Measurements from ENCODE around the gene CCL26. TPM values are rescaled to one million over a fixed set of nuclear protein-coding genes. Genes with fewer than 3 reads are reported as not detected.

The CCL26 gene
- total and polyA plus RNA-seq, 2 experiments from 2014 or later: 3.0 to 18.4 TPM

DNA sequence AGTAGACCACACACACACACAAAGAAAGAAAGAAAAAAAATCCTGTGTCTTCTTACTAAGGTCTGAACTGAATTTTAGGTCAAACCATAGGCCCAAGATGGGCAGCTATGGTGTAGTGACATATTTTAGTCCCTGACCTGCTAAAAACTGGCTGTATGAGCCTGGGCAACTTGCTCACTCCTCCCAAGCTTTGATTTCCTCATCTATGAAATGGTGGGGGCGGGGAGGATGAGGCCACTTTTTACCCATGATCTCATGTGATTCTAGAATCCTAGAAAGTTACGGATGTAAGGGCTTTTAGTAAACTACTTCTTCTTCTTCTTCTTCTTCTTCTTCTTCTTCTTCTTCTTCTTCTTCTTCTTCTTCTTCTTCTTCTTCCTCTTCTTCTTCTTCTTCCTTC, 47.7 kb upstream of the CCL26 start:
- Histone ChIP-seq H2AFZ (no peak overlapping the region), H3K27me3 (ENCODE audit: insufficient read depth) (no peaks in the 10 kb centered on the region), H3K4me2 (no peak overlapping the region), H3K4me3 (no peak overlapping the region), H4K20me1 (replicated peaks; ENCODE audit: insufficient read depth) (no peaks in the 10 kb centered on the region), H3F3A (replicated peaks; ENCODE audit: low read depth) (no peaks in the 10 kb centered on the region), H3K9me2 (ENCODE audit: insufficient read depth) (peaks cover 8% of the 10 kb centered on the region; the same call in 1 of the 2 replicates), H3K79me2 (replicated peaks; ENCODE audit: insufficient read depth) (no peaks in the 10 kb centered on the region), H3K27ac (ENCODE audit: low read depth) (no peak overlapping the region), H3K36me3 (ENCODE audit: insufficient read depth) (no peaks in the 10 kb centered on the region), H3K4me1 (ENCODE audit: insufficient read depth) (no peaks in the 10 kb centered on the region)
- Mint-ChIP-seq H3K27ac (no peak overlapping the region), H3K27me3 (ENCODE audit: insufficient read depth, low read depth, poor library complexity) (peaks cover 10% of the 10 kb centered on the region), H3K4me1 (no peaks in the 10 kb centered on the region), H3K36me3 (ENCODE audit: low read depth) (no peaks in the 10 kb centered on the region), H3K9me3 (peaks cover 9% of the 10 kb centered on the region), H3K4me3 (no peak overlapping the region)
- no peak for TF ChIP-seq ZNF331 (CRISPR knock-in tag; IDR thresholded peaks at IDR 0.05; ENCODE audit: low read depth)
- TF ChIP-seq POLR2AphosphoS5 (IDR thresholded peaks at IDR 0.05; ENCODE audit: low read depth): no peak
- TF ChIP-seq, protein P1, sequence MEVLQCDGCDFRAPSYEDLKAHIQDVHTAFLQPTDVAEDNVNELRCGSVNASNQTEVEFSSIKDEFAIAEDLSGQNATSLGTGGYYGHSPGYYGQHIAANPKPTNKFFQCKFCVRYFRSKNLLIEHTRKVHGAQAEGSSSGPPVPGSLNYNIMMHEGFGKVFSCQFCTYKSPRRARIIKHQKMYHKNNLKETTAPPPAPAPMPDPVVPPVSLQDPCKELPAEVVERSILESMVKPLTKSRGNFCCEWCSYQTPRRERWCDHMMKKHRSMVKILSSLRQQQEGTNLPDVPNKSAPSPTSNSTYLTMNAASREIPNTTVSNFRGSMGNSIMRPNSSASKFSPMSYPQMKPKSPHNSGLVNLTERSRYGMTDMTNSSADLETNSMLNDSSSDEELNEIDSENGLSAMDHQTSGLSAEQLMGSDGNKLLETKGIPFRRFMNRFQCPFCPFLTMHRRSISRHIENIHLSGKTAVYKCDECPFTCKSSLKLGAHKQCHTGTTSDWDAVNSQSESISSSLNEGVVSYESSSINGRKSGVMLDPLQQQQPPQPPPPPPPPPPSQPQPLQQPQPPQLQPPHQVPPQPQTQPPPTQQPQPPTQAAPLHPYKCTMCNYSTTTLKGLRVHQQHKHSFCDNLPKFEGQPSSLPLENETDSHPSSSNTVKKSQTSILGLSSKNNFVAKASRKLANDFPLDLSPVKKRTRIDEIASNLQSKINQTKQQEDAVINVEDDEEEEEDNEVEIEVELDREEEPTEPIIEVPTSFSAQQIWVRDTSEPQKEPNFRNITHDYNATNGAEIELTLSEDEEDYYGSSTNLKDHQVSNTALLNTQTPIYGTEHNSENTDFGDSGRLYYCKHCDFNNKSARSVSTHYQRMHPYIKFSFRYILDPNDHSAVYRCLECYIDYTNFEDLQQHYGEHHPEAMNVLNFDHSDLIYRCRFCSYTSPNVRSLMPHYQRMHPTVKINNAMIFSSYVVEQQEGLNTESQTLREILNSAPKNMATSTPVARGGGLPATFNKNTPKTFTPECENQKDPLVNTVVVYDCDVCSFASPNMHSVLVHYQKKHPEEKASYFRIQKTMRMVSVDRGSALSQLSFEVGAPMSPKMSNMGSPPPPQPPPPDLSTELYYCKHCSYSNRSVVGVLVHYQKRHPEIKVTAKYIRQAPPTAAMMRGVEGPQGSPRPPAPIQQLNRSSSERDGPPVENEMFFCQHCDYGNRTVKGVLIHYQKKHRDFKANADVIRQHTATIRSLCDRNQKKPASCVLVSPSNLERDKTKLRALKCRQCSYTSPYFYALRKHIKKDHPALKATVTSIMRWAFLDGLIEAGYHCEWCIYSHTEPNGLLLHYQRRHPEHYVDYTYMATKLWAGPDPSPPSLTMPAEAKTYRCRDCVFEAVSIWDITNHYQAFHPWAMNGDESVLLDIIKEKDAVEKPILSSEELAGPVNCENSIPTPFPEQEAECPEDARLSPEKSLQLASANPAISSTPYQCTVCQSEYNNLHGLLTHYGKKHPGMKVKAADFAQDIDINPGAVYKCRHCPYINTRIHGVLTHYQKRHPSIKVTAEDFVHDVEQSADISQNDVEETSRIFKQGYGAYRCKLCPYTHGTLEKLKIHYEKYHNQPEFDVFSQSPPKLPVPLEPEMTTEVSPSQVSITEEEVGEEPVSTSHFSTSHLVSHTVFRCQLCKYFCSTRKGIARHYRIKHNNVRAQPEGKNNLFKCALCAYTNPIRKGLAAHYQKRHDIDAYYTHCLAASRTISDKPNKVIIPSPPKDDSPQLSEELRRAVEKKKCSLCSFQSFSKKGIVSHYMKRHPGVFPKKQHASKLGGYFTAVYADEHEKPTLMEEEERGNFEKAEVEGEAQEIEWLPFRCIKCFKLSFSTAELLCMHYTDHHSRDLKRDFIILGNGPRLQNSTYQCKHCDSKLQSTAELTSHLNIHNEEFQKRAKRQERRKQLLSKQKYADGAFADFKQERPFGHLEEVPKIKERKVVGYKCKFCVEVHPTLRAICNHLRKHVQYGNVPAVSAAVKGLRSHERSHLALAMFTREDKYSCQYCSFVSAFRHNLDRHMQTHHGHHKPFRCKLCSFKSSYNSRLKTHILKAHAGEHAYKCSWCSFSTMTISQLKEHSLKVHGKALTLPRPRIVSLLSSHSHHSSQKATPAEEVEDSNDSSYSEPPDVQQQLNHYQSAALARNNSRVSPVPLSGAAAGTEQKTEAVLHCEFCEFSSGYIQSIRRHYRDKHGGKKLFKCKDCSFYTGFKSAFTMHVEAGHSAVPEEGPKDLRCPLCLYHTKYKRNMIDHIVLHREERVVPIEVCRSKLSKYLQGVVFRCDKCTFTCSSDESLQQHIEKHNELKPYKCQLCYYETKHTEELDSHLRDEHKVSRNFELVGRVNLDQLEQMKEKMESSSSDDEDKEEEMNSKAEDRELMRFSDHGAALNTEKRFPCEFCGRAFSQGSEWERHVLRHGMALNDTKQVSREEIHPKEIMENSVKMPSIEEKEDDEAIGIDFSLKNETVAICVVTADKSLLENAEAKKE (CRISPR knock-in tag; IDR thresholded peaks at IDR 0.05): no peak
- no peak for TF ChIP-seq CREB1 (CRISPR knock-in tag; IDR thresholded peaks at IDR 0.05; ENCODE audit: low read depth)
- TF ChIP-seq, protein P2, sequence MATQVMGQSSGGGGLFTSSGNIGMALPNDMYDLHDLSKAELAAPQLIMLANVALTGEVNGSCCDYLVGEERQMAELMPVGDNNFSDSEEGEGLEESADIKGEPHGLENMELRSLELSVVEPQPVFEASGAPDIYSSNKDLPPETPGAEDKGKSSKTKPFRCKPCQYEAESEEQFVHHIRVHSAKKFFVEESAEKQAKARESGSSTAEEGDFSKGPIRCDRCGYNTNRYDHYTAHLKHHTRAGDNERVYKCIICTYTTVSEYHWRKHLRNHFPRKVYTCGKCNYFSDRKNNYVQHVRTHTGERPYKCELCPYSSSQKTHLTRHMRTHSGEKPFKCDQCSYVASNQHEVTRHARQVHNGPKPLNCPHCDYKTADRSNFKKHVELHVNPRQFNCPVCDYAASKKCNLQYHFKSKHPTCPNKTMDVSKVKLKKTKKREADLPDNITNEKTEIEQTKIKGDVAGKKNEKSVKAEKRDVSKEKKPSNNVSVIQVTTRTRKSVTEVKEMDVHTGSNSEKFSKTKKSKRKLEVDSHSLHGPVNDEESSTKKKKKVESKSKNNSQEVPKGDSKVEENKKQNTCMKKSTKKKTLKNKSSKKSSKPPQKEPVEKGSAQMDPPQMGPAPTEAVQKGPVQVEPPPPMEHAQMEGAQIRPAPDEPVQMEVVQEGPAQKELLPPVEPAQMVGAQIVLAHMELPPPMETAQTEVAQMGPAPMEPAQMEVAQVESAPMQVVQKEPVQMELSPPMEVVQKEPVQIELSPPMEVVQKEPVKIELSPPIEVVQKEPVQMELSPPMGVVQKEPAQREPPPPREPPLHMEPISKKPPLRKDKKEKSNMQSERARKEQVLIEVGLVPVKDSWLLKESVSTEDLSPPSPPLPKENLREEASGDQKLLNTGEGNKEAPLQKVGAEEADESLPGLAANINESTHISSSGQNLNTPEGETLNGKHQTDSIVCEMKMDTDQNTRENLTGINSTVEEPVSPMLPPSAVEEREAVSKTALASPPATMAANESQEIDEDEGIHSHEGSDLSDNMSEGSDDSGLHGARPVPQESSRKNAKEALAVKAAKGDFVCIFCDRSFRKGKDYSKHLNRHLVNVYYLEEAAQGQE (IDR thresholded peaks at IDR 0.05; ENCODE audit: unreplicated experiment): no peak
- TF ChIP-seq ZNF114 (CRISPR knock-in tag; IDR thresholded peaks at IDR 0.05): no peak
- no peak for TF ChIP-seq EZH2 (IDR thresholded peaks at IDR 0.05; ENCODE audit: low read depth, unreplicated experiment)
- TF ChIP-seq STAT1 (IDR thresholded peaks at IDR 0.05; ENCODE audit: unreplicated experiment): no peak
- TF ChIP-seq EZH2phosphoT487 (IDR thresholded peaks at IDR 0.05; ENCODE audit: unreplicated experiment): no peak
- ATAC-seq: no peak
- DNase-seq (ENCODE audit: low spot score): no peak

Data from GM23338 (cell line).